Liver (tissue), 3 donors: Measurements from ENCODE around the gene ZNF100.
A peak's percentile ranks its signal among the peaks of the same experiment; 100 is the strongest.

Experiments used
- REST ChIP-seq: IDR thresholded peaks from 2 replicates; pipeline ENCODE4 v1.6.1; 2016; ENCODE audit warnings: antibody characterized with exemption, mild to moderate bottlenecking
- SP1 ChIP-seq: IDR thresholded peaks from 2 replicates; pipeline ENCODE4 v1.6.1; 2018; ENCODE audit warnings: antibody characterized with exemption, mild to moderate bottlenecking
- TF ChIP-seq, protein P1 (sequence below): fragments of 150-350 bp; IDR thresholded peaks from 2 replicates; pipeline ENCODE4 v1.5.1; 2017; ENCODE audit warnings: improper control_type of control experiment, low read depth, low read length; ENCODE audit not compliant: missing input control
- donor health status: healthy.
- donor health status: healthy.

GRCh38 chr19:21698215-21698614 lies 69.2 kb downstream of the ZNF100 start:
- TF ChIP-seq SP1 = no peak
- TF ChIP-seq, protein P1, sequence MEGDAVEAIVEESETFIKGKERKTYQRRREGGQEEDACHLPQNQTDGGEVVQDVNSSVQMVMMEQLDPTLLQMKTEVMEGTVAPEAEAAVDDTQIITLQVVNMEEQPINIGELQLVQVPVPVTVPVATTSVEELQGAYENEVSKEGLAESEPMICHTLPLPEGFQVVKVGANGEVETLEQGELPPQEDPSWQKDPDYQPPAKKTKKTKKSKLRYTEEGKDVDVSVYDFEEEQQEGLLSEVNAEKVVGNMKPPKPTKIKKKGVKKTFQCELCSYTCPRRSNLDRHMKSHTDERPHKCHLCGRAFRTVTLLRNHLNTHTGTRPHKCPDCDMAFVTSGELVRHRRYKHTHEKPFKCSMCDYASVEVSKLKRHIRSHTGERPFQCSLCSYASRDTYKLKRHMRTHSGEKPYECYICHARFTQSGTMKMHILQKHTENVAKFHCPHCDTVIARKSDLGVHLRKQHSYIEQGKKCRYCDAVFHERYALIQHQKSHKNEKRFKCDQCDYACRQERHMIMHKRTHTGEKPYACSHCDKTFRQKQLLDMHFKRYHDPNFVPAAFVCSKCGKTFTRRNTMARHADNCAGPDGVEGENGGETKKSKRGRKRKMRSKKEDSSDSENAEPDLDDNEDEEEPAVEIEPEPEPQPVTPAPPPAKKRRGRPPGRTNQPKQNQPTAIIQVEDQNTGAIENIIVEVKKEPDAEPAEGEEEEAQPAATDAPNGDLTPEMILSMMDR = peak; percentile 75
- no peak for TF ChIP-seq REST
